Measurements from ENCODE around the gene PTGES3. TPM values are rescaled to one million over a fixed set of nuclear protein-coding genes. Genes with fewer than 3 reads are reported as not detected.
A peak's percentile ranks its signal among the peaks of the same experiment; 100 is the strongest.

PTGES3 gene
- total and polyA plus RNA-seq, 4 donors, result 65.0 to 94.1 (median 81.3) TPM

- H3K9me3 ChIP-seq (ENCODE audit: control insufficient read depth in 4 of 4, low read length in 3 of 4), result no peaks in the 10 kb centered on the region
- H3K4me3 ChIP-seq (ENCODE audit: low read depth in 1 of 3, low read length in 3 of 3), result peak within 1 kb of the TSS; percentile 79 to 99 (median 89)
- peak within 1 kb of the TSS; percentile 94 for H3K9ac ChIP-seq (ENCODE audit: low read depth in 1 of 2, low read length in 2 of 2)
- H3K27me3 ChIP-seq (ENCODE audit: control insufficient read depth in 4 of 4, insufficient read depth in 4 of 4, low read length in 3 of 4), result no peaks in the 10 kb centered on the region
- no peak for TF ChIP-seq FOXA2 (IDR thresholded peaks at IDR 0.05)
- TF ChIP-seq FOXA1 (IDR thresholded peaks at IDR 0.05), result no peak
- TF ChIP-seq NR2F2 (IDR thresholded peaks at IDR 0.05), result no peak
- peak; percentile 92 for TF ChIP-seq YY1 (IDR thresholded peaks at IDR 0.05)
- TF ChIP-seq TAF1 (conservative IDR thresholded peaks at IDR 0.05), result no peak
- TF ChIP-seq EGR1 (IDR thresholded peaks at IDR 0.05; ENCODE audit: low read depth in 2 of 2), result peak in 1 of 2 donors; percentile 50
- TF ChIP-seq JUND (IDR thresholded peaks at IDR 0.05), result no peak
- TF ChIP-seq SP1 (IDR thresholded peaks at IDR 0.05), result peak; percentile 53
- TF ChIP-seq REST (IDR thresholded peaks at IDR 0.05), result no peak
- TF ChIP-seq, protein P1, sequence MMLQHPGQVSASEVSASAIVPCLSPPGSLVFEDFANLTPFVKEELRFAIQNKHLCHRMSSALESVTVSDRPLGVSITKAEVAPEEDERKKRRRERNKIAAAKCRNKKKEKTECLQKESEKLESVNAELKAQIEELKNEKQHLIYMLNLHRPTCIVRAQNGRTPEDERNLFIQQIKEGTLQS (IDR thresholded peaks at IDR 0.05), result no peak
- peak in 1 of 2 donors; percentile 34 for TF ChIP-seq RAD21 (IDR thresholded peaks at IDR 0.05)
- no peak for TF ChIP-seq GABPA (IDR thresholded peaks at IDR 0.05 in 1 of 2, conservative IDR thresholded peaks at IDR 0.05 in 1 of 2)
- TF ChIP-seq, protein P2, sequence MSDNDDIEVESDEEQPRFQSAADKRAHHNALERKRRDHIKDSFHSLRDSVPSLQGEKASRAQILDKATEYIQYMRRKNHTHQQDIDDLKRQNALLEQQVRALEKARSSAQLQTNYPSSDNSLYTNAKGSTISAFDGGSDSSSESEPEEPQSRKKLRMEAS (IDR thresholded peaks at IDR 0.05), result peak; percentile 71
- no peak for TF ChIP-seq HNF4G (IDR thresholded peaks at IDR 0.05)
- peak within 1 kb of the TSS; percentile 94 to 99 for H3K27ac ChIP-seq (ENCODE audit: low read depth in 1 of 2, low read length in 2 of 2)
- under 1% methylated on average over 31 of the region's 31 CpGs for WGBS
- DNase-seq (ENCODE audit: low spot score), result peak; percentile 85
- peaks cover 0 to 6% (median 0%) of the 10 kb centered on the region in 4 donors for H3K36me3 ChIP-seq (ENCODE audit: control insufficient read depth in 4 of 4, insufficient read depth in 3 of 4, low read depth in 1 of 4, low read length in 3 of 4)
- peaks cover 15 to 58% (median 50%) of the 10 kb centered on the region in 4 donors for H3K4me1 ChIP-seq (ENCODE audit: control insufficient read depth in 4 of 4, insufficient read depth in 4 of 4, low read length in 3 of 4)
Measured at GRCh38 chr12:56630180-56630632, 57.9 kb downstream of the PTGES3 start, which contains the start of gene BAZ2A. BAZ2A (minus strand) TSS chr12:56630326; CDS start chr12:56617530, 12,796 bp downstream.

DNA sequence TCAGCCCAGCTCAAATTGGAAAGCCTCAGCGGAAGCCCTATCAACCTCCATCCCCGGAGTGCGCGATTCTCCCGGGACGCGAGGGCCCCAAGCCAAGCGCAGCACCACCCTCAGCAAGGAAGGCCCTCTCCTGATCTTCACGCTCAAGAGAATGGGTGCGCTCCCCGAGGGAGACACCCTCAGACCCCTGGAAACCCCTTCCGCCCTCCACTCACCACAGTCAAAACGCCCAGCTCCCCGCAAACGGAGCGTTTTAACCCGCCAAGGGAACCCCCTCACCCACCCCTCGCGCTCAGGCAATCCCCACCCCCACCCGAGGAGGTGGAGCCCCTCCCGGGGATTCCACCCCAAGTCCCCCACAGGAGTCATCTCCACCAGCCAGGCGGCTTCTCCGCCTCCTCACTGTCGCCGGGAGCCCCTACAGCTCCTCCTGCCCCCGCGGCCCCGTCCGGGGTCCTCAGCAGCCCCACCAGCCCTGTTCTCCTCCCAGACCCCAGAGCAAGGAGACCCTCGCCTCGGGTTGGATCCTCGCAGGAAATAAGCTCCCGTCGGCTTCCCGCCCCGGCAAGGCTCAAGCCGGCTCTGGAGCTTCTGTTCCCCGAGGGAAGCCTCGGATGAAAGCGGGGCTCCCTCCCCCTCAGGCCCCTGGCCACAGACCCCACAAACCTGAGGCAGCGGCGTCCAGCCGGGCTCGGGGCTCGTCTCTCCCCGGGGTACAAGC lies 58.5 kb downstream of the PTGES3 start:
- no peaks in the 10 kb centered on the region for H3K9me3 ChIP-seq (ENCODE audit: control insufficient read depth in 4 of 4, low read length in 3 of 4)
- no peaks in the 10 kb centered on the region for H3K27me3 ChIP-seq (ENCODE audit: control insufficient read depth in 4 of 4, insufficient read depth in 4 of 4, low read length in 3 of 4)
- under 1% methylated on average over 46 of the region's 46 CpGs for WGBS
- H3K27ac ChIP-seq (ENCODE audit: low read depth in 1 of 2, low read length in 2 of 2), result peak overlapping the region; percentile 94 to 99
- peaks cover 0 to 6% (median 0%) of the 10 kb centered on the region in 4 donors for H3K36me3 ChIP-seq (ENCODE audit: control insufficient read depth in 4 of 4, insufficient read depth in 3 of 4, low read depth in 1 of 4, low read length in 3 of 4)
- peak overlapping the region; percentile 94 for H3K9ac ChIP-seq (ENCODE audit: low read depth in 1 of 2, low read length in 2 of 2)
- peaks cover 15 to 56% (median 47%) of the 10 kb centered on the region in 4 donors for H3K4me1 ChIP-seq (ENCODE audit: control insufficient read depth in 4 of 4, insufficient read depth in 4 of 4, low read length in 3 of 4)
- peak overlapping the region; percentile 79 to 99 (median 89) for H3K4me3 ChIP-seq (ENCODE audit: low read depth in 1 of 3, low read length in 3 of 3)
- peak; percentile 39 for DNase-seq (ENCODE audit: low spot score)
- TF ChIP-seq RAD21 (IDR thresholded peaks at IDR 0.05) (no peak), SP1 (IDR thresholded peaks at IDR 0.05) (no peak), FOXA2 (IDR thresholded peaks at IDR 0.05) (no peak), JUND (IDR thresholded peaks at IDR 0.05) (no peak), HNF4G (IDR thresholded peaks at IDR 0.05) (no peak), HNF4A (conservative IDR thresholded peaks at IDR 0.05) (no peak), FOXA1 (IDR thresholded peaks at IDR 0.05) (no peak), NR2F2 (IDR thresholded peaks at IDR 0.05) (no peak), REST (IDR thresholded peaks at IDR 0.05) (no peak), RXRA (IDR thresholded peaks at IDR 0.05) (no peak), TAF1 (conservative IDR thresholded peaks at IDR 0.05) (no peak), EGR1 (IDR thresholded peaks at IDR 0.05; ENCODE audit: low read depth in 2 of 2) (no peak), YY1 (IDR thresholded peaks at IDR 0.05) (no peak)
- TF ChIP-seq, protein P3, sequence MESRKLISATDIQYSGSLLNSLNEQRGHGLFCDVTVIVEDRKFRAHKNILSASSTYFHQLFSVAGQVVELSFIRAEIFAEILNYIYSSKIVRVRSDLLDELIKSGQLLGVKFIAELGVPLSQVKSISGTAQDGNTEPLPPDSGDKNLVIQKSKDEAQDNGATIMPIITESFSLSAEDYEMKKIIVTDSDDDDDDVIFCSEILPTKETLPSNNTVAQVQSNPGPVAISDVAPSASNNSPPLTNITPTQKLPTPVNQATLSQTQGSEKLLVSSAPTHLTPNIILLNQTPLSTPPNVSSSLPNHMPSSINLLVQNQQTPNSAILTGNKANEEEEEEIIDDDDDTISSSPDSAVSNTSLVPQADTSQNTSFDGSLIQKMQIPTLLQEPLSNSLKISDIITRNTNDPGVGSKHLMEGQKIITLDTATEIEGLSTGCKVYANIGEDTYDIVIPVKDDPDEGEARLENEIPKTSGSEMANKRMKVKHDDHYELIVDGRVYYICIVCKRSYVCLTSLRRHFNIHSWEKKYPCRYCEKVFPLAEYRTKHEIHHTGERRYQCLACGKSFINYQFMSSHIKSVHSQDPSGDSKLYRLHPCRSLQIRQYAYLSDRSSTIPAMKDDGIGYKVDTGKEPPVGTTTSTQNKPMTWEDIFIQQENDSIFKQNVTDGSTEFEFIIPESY (IDR thresholded peaks at IDR 0.05), result no peak
- TF ChIP-seq, protein P2 (IDR thresholded peaks at IDR 0.05), result no peak
- TF ChIP-seq, protein P1 (IDR thresholded peaks at IDR 0.05), result no peak

All from liver (tissue), 9 donors.